GM18870 (cell line): Measurements from ENCODE around the gene NFIC.
"Not testable (repeated sequence)": the region's sequence is repeated elsewhere in the genome, so short reads cannot be mapped to it uniquely, and the experiment has no call there.

ENCODE experiments used
- ATAC-seq: cut with Tn5 transposase; IDR thresholded peaks from one replicate; pipeline ENCODE4 v1.9.1; 2021; ENCODE audit warnings: moderate library complexity; ENCODE audit not compliant: unreplicated experiment

NFIC gene

DNA sequence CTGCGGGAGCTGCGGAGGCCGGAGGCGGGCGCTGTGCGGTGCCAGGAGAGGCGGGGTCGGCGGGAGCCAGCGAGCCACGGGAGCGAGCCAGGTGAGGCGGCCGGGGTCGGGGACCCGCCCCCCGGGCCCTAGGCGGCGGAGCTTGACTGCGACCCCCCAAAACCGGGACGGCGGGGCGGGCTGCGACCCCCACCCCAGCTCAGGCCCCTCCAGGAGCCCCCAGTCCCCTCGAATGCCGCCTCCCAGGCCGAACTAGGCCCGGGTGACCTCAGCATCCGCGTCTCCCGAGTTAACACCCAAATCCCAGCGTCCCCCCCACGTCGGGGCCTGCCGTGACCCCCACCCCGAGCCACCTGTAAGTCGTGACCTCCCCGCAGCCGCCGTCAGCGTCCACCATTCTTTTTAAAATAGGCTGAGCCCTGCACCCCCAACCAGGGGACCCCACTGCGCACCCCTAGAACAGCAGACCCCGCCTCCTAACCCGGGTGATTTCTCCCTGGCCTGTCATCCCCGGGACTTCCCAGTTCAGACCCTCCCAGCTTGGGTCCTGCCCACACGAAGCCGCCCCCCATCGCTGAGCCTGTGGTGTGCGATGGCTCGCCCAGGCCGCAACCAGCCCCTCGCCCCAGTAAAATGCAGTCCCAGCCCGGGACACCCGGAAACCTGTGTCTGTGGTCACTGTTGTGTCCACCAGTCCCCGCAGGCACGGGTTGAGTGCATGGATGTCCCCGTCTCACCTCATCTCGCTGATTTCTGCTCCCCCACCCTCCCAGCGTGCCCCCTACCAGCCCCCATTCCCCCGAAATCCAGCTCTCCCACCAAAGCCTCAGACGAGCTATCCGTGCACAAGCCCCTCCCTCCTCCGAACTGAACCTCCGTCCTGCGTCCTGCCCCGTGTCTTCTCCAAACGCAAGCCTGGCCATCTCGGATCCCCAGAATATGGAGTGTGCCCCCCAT lies 140.3 kb downstream of the NFIC start:
- ATAC-seq, result no peak

- no peak for ATAC-seq
These were observed 141.2 kb downstream of the NFIC start for GRCh38 chr19:3507371-3508120.

GRCh38 chr19:3508121-3508661 lies 141.8 kb downstream of the NFIC start:
- not testable (repeated sequence) for ATAC-seq

DNA sequence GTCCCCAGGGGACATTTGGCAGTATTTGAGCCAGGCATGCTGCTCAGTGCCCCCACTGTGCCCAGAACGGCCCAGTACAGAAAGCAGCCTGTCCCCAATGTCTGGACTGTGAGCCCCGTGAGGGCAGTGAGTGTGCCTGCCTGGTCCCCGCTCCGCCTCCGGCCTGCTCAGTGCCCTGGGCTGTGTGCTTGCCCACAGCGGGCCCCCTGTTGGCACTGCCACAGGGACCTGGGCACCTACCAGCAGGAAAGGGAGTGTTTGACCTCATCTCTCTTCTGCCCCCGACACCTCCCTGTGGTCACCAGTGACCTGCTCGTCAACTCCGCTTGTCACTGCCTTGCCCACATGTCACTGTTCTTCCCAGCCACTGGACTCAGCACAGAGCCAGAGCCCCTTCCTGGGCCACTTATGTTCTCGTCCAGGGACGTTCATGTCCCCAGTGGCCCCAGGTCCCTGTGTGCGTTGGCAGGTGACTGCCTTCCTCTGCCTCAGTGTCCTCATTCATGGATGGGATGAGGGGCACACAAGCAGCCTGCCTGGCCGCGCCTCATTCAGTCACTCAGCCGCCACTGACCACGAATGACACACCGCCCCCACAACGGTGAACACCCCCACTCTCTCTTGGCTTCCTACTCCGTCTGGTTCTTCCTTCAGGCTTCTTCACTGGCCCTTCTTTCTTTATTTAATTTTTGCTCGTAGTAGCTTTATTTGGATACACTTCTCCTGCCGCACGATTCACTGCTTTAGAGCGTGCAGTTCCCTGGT lies 142.6 kb downstream of the NFIC start:
- ATAC-seq, result no peak

- no peak for ATAC-seq
These were observed 143.2 kb downstream of the NFIC start for GRCh38 chr19:3509566-3509989.

DNA sequence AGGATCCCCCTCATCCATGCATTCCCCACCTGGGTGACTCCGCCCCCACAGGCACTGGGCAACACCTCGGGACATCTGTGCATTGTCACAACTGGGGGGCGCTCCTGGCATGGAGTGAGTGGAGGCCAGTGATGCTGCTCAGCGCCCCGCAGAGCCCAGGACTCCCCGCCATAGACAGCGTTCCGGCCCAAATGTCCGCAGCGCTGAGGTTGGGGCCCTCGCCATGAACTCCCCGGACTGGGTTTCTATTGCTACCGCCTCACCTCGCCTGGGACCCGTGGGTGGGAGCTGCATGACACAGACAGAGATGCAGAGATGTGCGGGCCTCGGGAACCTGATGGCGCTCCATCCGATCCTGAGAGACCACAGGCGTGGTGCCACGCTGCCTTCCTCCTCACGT lies 144.3 kb downstream of the NFIC start:
- no peak for ATAC-seq

DNA sequence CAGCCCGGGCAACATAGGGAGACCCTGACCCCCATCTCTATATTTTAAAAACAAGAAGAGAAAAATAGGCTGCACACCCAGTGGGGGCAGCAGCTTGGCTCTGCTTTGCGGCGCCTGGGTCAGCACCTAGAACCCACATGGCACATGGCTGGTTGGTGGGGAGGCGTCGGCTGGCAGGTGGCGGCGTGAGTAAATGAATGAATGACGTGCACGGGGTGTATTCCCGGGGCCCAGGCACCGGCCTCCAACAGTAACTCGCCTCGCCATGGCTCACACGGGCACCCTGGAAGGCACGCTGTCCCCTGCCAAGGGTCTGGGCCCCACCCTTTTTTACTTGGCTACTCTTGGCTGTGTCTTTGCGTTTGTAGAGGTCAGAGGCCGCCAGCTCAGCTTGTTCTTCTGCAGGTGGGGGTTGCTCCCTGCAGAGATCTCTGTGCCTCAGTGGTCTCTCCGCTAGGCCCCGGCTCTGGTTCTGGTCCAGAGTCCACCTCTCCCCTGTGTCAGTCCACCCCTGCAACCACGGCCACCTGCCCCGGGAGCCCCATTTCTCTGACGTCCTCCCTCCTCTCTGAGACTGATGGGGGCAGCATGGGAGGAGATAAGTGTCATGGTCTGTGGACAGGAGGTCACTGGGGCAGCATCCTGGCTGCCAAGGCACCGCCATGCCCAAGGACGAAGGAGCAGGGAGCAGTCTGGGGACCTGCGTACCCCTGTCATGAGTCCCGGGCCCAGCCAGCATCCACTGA lies 145.3 kb downstream of the NFIC start:
- no peak for ATAC-seq

- ATAC-seq, result no peak
These were observed 146.3 kb downstream of the NFIC start for GRCh38 chr19:3512562-3513228.

DNA sequence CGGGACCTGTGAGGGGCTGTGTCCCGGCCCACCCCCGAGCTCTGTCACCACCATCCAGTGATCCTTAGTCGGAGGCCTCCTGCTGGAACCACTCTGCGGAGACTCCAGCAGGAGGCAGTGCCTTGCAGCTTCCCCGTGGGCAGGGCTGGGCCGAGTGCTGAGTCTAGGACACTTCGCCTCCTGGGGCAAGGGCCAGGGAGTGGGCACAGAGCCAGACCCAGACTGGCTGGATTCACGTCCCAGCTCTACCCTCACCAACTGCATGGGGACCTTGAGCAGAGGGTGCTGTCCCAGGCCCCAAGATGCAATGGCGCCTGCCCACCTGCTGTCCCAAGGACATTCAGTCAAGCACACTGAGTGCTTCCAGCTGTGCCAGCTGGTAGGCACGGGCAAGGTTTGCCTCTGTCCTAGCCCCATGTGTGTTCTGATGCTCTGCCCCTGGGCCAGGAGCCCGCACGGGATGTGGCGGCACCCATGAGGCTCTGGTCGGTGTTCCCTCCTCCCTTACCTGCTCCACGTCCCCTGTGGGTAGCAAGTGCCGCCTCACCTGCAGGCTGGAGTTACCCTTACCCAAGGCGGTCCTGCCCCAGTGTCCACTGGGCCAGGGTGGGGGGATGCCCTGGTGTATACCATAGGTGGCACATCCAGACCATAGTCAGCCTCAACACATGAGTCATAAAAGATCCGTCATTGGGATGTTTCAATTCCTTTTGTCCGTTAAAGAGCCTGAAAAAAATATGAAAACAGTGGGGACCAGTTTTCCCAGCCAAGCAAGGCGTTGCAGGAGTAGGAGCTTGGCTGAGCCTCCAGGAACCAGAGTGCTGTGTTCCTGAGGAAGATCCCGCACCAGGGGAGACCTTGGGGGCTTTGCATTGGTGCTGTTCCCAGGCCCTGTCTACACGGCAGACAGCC lies 147.1 kb downstream of the NFIC start:
- ATAC-seq, result no peak

- no peak for ATAC-seq
These were observed 148.5 kb downstream of the NFIC start for GRCh38 chr19:3514930-3515329.

DNA sequence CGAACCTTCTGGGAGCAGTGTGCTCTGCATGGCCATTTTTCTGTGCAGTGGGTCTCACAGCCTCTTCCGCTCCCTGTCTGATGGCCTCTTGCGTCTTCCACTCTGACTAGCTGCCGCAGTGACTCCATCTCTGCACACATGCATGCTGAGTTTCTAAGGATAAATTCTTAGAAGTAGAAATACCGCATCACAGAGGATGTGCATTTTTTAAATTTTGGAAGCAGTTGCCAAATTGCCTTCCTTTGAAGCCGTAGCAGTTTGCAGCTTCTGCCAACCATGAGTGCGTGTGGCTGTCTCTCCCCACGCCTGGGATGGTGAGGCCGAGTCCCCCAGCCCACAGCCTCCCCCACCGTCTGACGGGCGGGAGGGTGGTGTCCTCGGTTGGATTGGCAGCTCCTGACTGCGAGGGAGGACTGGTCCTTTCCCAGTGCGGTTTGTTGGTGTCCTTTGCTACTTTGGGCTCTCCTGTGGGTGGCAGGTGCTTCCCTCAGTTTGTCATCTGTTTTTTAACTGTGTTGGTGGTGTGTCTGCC lies 149.6 kb downstream of the NFIC start:
- no peak for ATAC-seq

DNA sequence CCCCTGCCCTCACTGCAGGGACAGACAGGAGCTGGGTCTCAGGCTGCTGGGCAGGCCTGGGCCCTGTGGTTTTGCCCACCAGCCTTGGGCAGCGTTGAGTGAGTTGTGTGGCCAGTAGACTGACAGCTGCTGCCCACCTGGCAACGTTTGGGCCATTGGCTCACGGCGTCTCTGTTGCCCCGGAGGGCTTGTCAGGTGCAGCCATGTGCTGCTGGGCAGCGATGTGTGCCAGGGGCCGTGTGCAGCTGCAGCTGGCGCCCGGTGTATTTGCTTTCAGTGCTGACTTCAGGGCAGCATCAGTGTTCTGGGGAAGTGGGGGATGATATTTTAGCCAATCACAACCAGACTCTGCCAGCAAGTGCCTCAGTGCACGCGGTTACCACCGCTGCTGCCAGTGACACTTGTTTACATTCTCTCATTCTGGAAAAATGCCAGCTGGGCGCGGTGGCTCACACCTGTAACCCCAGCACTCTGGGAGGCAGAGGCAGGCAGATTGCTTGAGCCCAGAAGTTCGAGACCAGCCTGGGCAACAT lies 150.4 kb downstream of the NFIC start:
- no peak for ATAC-seq

DNA sequence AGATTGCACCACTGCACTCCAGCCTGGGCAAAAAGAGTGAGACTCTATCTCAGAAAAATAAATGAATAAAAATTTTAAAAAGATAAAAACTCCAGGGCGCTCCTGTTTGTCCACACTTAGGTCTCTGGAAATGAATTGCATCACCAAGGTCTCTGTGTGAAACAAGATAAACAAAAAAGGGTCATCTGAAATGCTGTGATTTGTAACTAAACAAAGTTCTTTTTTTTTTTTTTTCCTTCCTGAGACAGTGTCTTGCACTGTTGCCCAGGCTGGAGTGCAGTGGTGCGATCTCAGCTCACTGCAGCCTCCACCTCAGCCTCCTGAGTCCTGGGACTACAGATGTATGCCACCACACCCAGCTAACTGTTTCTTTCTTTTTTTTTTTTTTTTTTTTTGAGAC lies 151.3 kb downstream of the NFIC start:
- ATAC-seq, result no peak

DNA sequence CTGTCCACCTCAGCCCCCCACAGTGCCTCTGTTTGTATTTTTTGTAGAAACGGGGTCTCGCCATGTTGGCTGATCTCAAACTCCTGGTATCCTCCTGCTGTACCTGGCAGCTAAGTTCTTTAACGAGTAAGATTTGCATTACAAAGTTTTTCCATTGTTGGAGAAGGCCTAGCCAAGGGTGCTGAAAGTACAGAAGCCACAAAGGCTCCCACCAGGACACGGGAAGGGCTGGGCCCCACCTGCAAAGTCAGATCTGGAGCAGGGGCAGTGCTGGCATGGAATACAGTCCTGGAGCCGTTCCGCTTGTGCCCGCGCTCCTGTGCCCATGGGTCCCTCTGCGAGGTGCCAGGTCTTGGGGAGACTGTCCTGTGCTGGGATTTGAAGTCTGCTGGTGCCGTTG lies 151.9 kb downstream of the NFIC start:
- no peak for ATAC-seq

DNA sequence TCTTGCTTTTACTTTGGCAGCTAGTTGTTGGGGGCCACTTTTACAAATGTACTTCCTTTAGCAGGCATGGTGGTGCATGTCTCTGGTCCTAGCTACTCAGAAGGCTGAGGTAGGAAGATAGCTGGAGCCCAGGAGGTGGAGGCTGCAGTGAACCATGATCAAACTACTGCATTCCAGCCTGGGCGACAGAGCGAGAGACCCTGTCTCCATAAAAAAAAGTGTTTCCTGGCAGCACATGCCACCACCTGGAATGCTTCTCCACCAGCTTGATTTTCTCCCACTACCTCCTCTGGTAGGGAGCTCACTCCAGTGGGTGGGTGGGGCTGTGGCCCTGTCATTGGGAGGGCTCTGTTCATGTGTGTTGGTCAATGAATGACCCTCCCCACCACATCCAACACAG lies 152.3 kb downstream of the NFIC start:
- ATAC-seq, result no peak
